Measurements from ENCODE around the gene FAM168B. TPM values are rescaled to one million over a fixed set of nuclear protein-coding genes. Genes with fewer than 3 reads are reported as not detected.
A peak's percentile ranks its signal among the peaks of the same experiment; 100 is the strongest.
"Not testable (repeated sequence)": the region's sequence is repeated elsewhere in the genome, so short reads cannot be mapped to it uniquely, and the experiment has no call there.

FAM168B gene
- 10 to 100 TPM; 69.2 to 77.1 TPM for total RNA-seq

GRCh38 chr2:131093006-131093695, at the start of gene FAM168B:
Gene FAM168B, minus strand, starts transcription at chr2:131093460. Its CDS starts 10,814 bp downstream, at chr2:131082646.
- peak within 1 kb of the TSS; percentile 96 for H3K27ac Mint-ChIP-seq
- H3K27me3 Mint-ChIP-seq: no peaks in the 10 kb centered on the region
- H3K4me3 Mint-ChIP-seq: peak within 1 kb of the TSS; percentile 88
- H3K4me1 Mint-ChIP-seq: peaks cover 11% of the 10 kb centered on the region
- no peaks in the 10 kb centered on the region for H3K9me3 Mint-ChIP-seq
- ATAC-seq (replicated peaks): peak; percentile 89
- H3K36me3 Mint-ChIP-seq (ENCODE audit: low read depth): peaks cover 36% of the 10 kb centered on the region

- Mint-ChIP-seq H3K4me3 (no peak overlapping the region), H3K36me3 (ENCODE audit: low read depth) (peaks cover 98% of the 10 kb centered on the region), H3K27me3 (no peaks in the 10 kb centered on the region), H3K27ac (peak overlapping the region; percentile 44), H3K9me3 (no peaks in the 10 kb centered on the region), H3K4me1 (peaks cover 23% of the 10 kb centered on the region)
- ATAC-seq (replicated peaks): peak; percentile 79
Observed at GRCh38 chr2:131142849-131143248, 49.6 kb upstream of the FAM168B start.

GRCh38 chr2:131140581-131140980, 47.3 kb upstream of the FAM168B start:
- no peaks in the 10 kb centered on the region for H3K9me3 Mint-ChIP-seq
- no peak overlapping the region for H3K27ac Mint-ChIP-seq
- ATAC-seq (replicated peaks): no peak
- peaks cover 92% of the 10 kb centered on the region for H3K36me3 Mint-ChIP-seq (ENCODE audit: low read depth)
- no peak overlapping the region for H3K4me3 Mint-ChIP-seq
- peaks cover 31% of the 10 kb centered on the region for H3K4me1 Mint-ChIP-seq
- no peaks in the 10 kb centered on the region for H3K27me3 Mint-ChIP-seq

- Mint-ChIP-seq H3K36me3 (ENCODE audit: low read depth) (peaks cover 94% of the 10 kb centered on the region), H3K27ac (no peak overlapping the region), H3K9me3 (no peaks in the 10 kb centered on the region), H3K4me3 (no peak overlapping the region), H3K4me1 (peaks cover 7% of the 10 kb centered on the region), H3K27me3 (no peaks in the 10 kb centered on the region)
- ATAC-seq (replicated peaks): peak; percentile 49
Observed at GRCh38 chr2:131132729-131133128, 39.5 kb upstream of the FAM168B start.

GRCh38 chr2:131130298-131130596, 37.0 kb upstream of the FAM168B start:
- Mint-ChIP-seq H3K27me3 (no peaks in the 10 kb centered on the region), H3K4me3 (no peak overlapping the region), H3K36me3 (ENCODE audit: low read depth) (peaks cover 99% of the 10 kb centered on the region), H3K9me3 (no peaks in the 10 kb centered on the region), H3K27ac (no peak overlapping the region), H3K4me1 (no peaks in the 10 kb centered on the region)
- no peak for ATAC-seq (replicated peaks)

GRCh38 chr2:131127981-131128380, 34.7 kb upstream of the FAM168B start:
- no peak for ATAC-seq (replicated peaks)
- H3K27me3 Mint-ChIP-seq: no peaks in the 10 kb centered on the region
- H3K27ac Mint-ChIP-seq: no peak overlapping the region
- peaks cover 8% of the 10 kb centered on the region for H3K4me1 Mint-ChIP-seq
- H3K36me3 Mint-ChIP-seq (ENCODE audit: low read depth): peaks cover 100% of the 10 kb centered on the region
- H3K4me3 Mint-ChIP-seq: no peak overlapping the region
- no peaks in the 10 kb centered on the region for H3K9me3 Mint-ChIP-seq

GRCh38 chr2:131127076-131127475, 33.8 kb upstream of the FAM168B start:
- Mint-ChIP-seq H3K9me3 (no peaks in the 10 kb centered on the region), H3K4me3 (no peak overlapping the region), H3K27ac (no peak overlapping the region), H3K27me3 (no peaks in the 10 kb centered on the region), H3K4me1 (peaks cover 10% of the 10 kb centered on the region), H3K36me3 (ENCODE audit: low read depth) (peaks cover 100% of the 10 kb centered on the region)
- ATAC-seq (replicated peaks): no peak

GRCh38 chr2:131126436-131126835, 33.2 kb upstream of the FAM168B start:
- H3K9me3 Mint-ChIP-seq: no peaks in the 10 kb centered on the region
- peaks cover 10% of the 10 kb centered on the region for H3K4me1 Mint-ChIP-seq
- no peak for ATAC-seq (replicated peaks)
- no peak overlapping the region for H3K4me3 Mint-ChIP-seq
- H3K27ac Mint-ChIP-seq: no peak overlapping the region
- no peaks in the 10 kb centered on the region for H3K27me3 Mint-ChIP-seq
- H3K36me3 Mint-ChIP-seq (ENCODE audit: low read depth): peaks cover 100% of the 10 kb centered on the region

- Mint-ChIP-seq H3K4me1 (peaks cover 10% of the 10 kb centered on the region), H3K4me3 (no peak overlapping the region), H3K27me3 (no peaks in the 10 kb centered on the region), H3K9me3 (no peaks in the 10 kb centered on the region), H3K36me3 (ENCODE audit: low read depth) (peaks cover 100% of the 10 kb centered on the region), H3K27ac (no peak overlapping the region)
- ATAC-seq (replicated peaks): no peak
Observed at GRCh38 chr2:131125195-131125757, 32.0 kb upstream of the FAM168B start.

GRCh38 chr2:131123192-131123591, 29.9 kb upstream of the FAM168B start:
- Mint-ChIP-seq H3K27me3 (no peaks in the 10 kb centered on the region), H3K27ac (no peak overlapping the region), H3K4me3 (no peak overlapping the region), H3K36me3 (ENCODE audit: low read depth) (peaks cover 93% of the 10 kb centered on the region), H3K9me3 (no peaks in the 10 kb centered on the region), H3K4me1 (peaks cover 13% of the 10 kb centered on the region)
- no peak for ATAC-seq (replicated peaks)

GRCh38 chr2:131122496-131122895, 29.2 kb upstream of the FAM168B start:
- no peaks in the 10 kb centered on the region for H3K9me3 Mint-ChIP-seq
- ATAC-seq (replicated peaks): no peak
- peaks cover 20% of the 10 kb centered on the region for H3K4me1 Mint-ChIP-seq
- no peak overlapping the region for H3K4me3 Mint-ChIP-seq
- no peak overlapping the region for H3K27ac Mint-ChIP-seq
- H3K27me3 Mint-ChIP-seq: no peaks in the 10 kb centered on the region
- H3K36me3 Mint-ChIP-seq (ENCODE audit: low read depth): peaks cover 93% of the 10 kb centered on the region

- no peaks in the 10 kb centered on the region for H3K27me3 Mint-ChIP-seq
- H3K4me3 Mint-ChIP-seq: no peak overlapping the region
- no peaks in the 10 kb centered on the region for H3K9me3 Mint-ChIP-seq
- peaks cover 21% of the 10 kb centered on the region for H3K4me1 Mint-ChIP-seq
- peaks cover 92% of the 10 kb centered on the region for H3K36me3 Mint-ChIP-seq (ENCODE audit: low read depth)
- ATAC-seq (replicated peaks): no peak
- no peak overlapping the region for H3K27ac Mint-ChIP-seq
Observed at GRCh38 chr2:131121464-131121863, 28.2 kb upstream of the FAM168B start.

GRCh38 chr2:131120815-131121317, 27.6 kb upstream of the FAM168B start:
- Mint-ChIP-seq H3K4me1 (peaks cover 26% of the 10 kb centered on the region), H3K27me3 (no peaks in the 10 kb centered on the region), H3K36me3 (ENCODE audit: low read depth) (peaks cover 92% of the 10 kb centered on the region), H3K27ac (no peak overlapping the region), H3K4me3 (no peak overlapping the region), H3K9me3 (no peaks in the 10 kb centered on the region)
- no peak for ATAC-seq (replicated peaks)

- peak overlapping the region; percentile 42 for H3K27ac Mint-ChIP-seq
- peaks cover 52% of the 10 kb centered on the region for H3K4me1 Mint-ChIP-seq
- peak overlapping the region; percentile 26 for H3K4me3 Mint-ChIP-seq
- H3K9me3 Mint-ChIP-seq: no peaks in the 10 kb centered on the region
- peak; percentile 64 for ATAC-seq (replicated peaks)
- H3K27me3 Mint-ChIP-seq: no peaks in the 10 kb centered on the region
- H3K36me3 Mint-ChIP-seq (ENCODE audit: low read depth): peaks cover 87% of the 10 kb centered on the region
Observed at GRCh38 chr2:131115752-131116151, 22.5 kb upstream of the FAM168B start.

- H3K36me3 Mint-ChIP-seq (ENCODE audit: low read depth): peaks cover 89% of the 10 kb centered on the region
- H3K27ac Mint-ChIP-seq: peak overlapping the region; percentile 42
- peaks cover 59% of the 10 kb centered on the region for H3K4me1 Mint-ChIP-seq
- peak overlapping the region; percentile 35 for H3K4me3 Mint-ChIP-seq
- not testable (repeated sequence) for H3K27me3 Mint-ChIP-seq, H3K9me3 Mint-ChIP-seq
- peak; percentile 83 for ATAC-seq (replicated peaks)
Observed at GRCh38 chr2:131114950-131115349, 21.7 kb upstream of the FAM168B start.

Measured in activated T-helper 17 cell treated with anti-CD3 and anti-CD28 coated beads, Interleukin-2, amount 50 U/mL, for 72 hours (primary cell).